Activated naive CD4-positive, alpha-beta T cell treated with anti-CD3 and anti-CD28 coated beads, Interleukin-2, amount 50 U/mL, for 24 hours (primary cell): ENCODE data around the gene ZNF316.
A peak's percentile ranks its signal among the peaks of the same experiment; 100 is the strongest.

ENCODE experiments used
- H3K27ac Mint-ChIP-seq: one replicate; pipeline ENCODE4 v1.8.0; 2021; ENCODE audit warnings: mild to moderate bottlenecking, mixed read lengths
- H3K27me3 Mint-ChIP-seq: one replicate; pipeline ENCODE4 v1.8.0; 2021; ENCODE audit warnings: mixed read lengths
- H3K36me3 Mint-ChIP-seq: one replicate; pipeline ENCODE4 v1.8.0; 2021; ENCODE audit warnings: mixed read lengths
- H3K4me1 Mint-ChIP-seq: one replicate; pipeline ENCODE4 v1.8.0; 2021; ENCODE audit warnings: mixed read lengths
- H3K4me3 Mint-ChIP-seq: one replicate; pipeline ENCODE4 v1.8.0; 2021; ENCODE audit warnings: mild to moderate bottlenecking, mixed read lengths
- H3K9me3 Mint-ChIP-seq: one replicate; pipeline ENCODE4 v1.8.0; 2021; ENCODE audit warnings: mixed read lengths

The ZNF316 gene

GRCh38 chr7:6636741-6637543 is at the start of gene ZNF316:
Gene ZNF316 (plus strand): TSS chr7:6637318. CDS start chr7:6642410, 5,092 bp downstream.
- H3K27me3 Mint-ChIP-seq = no peaks in the 10 kb centered on the region
- peak within 1 kb of the TSS; percentile 82 for H3K27ac Mint-ChIP-seq
- no peaks in the 10 kb centered on the region for H3K9me3 Mint-ChIP-seq
- H3K4me1 Mint-ChIP-seq = peaks cover 25% of the 10 kb centered on the region
- H3K4me3 Mint-ChIP-seq = peak within 1 kb of the TSS; percentile 88
- peaks cover 6% of the 10 kb centered on the region for H3K36me3 Mint-ChIP-seq

- Mint-ChIP-seq H3K9me3 (no peaks in the 10 kb centered on the region), H3K27ac (peak overlapping the region; percentile 70), H3K27me3 (no peaks in the 10 kb centered on the region), H3K4me1 (peaks cover 25% of the 10 kb centered on the region), H3K36me3 (peaks cover 17% of the 10 kb centered on the region), H3K4me3 (peak overlapping the region; percentile 15)
These were observed 48.6 kb upstream of the ZNF316 start for GRCh38 chr7:6588566-6588965.

- Mint-ChIP-seq H3K36me3 (peaks cover 17% of the 10 kb centered on the region), H3K9me3 (no peaks in the 10 kb centered on the region), H3K4me1 (peaks cover 25% of the 10 kb centered on the region), H3K27me3 (no peaks in the 10 kb centered on the region), H3K4me3 (peak overlapping the region; percentile 81), H3K27ac (peak overlapping the region; percentile 95)
These were observed 47.8 kb upstream of the ZNF316 start for GRCh38 chr7:6589151-6589828.

GRCh38 chr7:6589829-6590644 is 47.1 kb upstream of the ZNF316 start, which contains the start of gene INTS15:
Gene INTS15 (plus strand): TSS chr7:6590021. CDS start chr7:6590284, 263 bp downstream.
- Mint-ChIP-seq H3K27ac (peak within 1 kb of the TSS; percentile 96), H3K36me3 (peaks cover 17% of the 10 kb centered on the region), H3K4me1 (peaks cover 25% of the 10 kb centered on the region), H3K27me3 (no peaks in the 10 kb centered on the region), H3K4me3 (peak within 1 kb of the TSS; percentile 98), H3K9me3 (no peaks in the 10 kb centered on the region)

DNA sequence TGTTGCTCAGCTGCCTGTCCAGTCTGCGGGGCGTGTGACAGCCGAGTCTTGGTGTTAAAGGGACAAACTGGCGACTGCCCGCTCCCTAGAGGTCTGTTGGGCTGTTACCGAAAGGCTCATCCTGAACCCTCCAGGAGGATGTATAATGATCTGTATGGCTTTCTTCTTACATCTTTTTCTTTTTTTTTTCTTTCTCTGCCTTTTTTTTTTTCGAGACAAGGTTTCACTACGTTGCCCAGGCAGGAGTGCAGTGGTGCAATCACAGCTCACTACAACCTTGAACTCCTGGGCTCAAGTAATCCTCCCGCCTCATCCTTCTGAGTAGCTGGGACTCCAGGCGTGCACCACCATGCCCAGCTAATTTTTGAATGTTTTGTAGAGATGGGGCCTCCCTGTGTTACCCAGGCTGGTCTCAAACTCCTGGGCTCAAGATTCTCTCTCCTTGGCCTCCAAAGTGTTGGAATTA is 46.4 kb upstream of the ZNF316 start:
- Mint-ChIP-seq H3K27ac (peak overlapping the region; percentile 96), H3K4me3 (peak overlapping the region; percentile 98), H3K4me1 (peaks cover 25% of the 10 kb centered on the region), H3K36me3 (peaks cover 19% of the 10 kb centered on the region), H3K27me3 (no peaks in the 10 kb centered on the region), H3K9me3 (no peaks in the 10 kb centered on the region)

- Mint-ChIP-seq H3K36me3 (peaks cover 12% of the 10 kb centered on the region), H3K27me3 (no peaks in the 10 kb centered on the region), H3K4me1 (peaks cover 7% of the 10 kb centered on the region)
These were observed 37.0 kb upstream of the ZNF316 start for GRCh38 chr7:6600093-6600492.

GRCh38 chr7:6604458-6604857 is 32.7 kb upstream of the ZNF316 start:
- no peaks in the 10 kb centered on the region for H3K9me3 Mint-ChIP-seq
- peaks cover 3% of the 10 kb centered on the region for H3K36me3 Mint-ChIP-seq
- H3K27ac Mint-ChIP-seq = peak overlapping the region; percentile 60
- no peak overlapping the region for H3K4me3 Mint-ChIP-seq
- peaks cover 7% of the 10 kb centered on the region for H3K4me1 Mint-ChIP-seq
- H3K27me3 Mint-ChIP-seq = no peaks in the 10 kb centered on the region

More at GRCh38 chr7:6600093-6600492, 37.0 kb upstream of the ZNF316 start:
- H3K27ac Mint-ChIP-seq = no peak overlapping the region
- H3K4me3 Mint-ChIP-seq = no peak overlapping the region
- H3K9me3 Mint-ChIP-seq = no peaks in the 10 kb centered on the region

DNA sequence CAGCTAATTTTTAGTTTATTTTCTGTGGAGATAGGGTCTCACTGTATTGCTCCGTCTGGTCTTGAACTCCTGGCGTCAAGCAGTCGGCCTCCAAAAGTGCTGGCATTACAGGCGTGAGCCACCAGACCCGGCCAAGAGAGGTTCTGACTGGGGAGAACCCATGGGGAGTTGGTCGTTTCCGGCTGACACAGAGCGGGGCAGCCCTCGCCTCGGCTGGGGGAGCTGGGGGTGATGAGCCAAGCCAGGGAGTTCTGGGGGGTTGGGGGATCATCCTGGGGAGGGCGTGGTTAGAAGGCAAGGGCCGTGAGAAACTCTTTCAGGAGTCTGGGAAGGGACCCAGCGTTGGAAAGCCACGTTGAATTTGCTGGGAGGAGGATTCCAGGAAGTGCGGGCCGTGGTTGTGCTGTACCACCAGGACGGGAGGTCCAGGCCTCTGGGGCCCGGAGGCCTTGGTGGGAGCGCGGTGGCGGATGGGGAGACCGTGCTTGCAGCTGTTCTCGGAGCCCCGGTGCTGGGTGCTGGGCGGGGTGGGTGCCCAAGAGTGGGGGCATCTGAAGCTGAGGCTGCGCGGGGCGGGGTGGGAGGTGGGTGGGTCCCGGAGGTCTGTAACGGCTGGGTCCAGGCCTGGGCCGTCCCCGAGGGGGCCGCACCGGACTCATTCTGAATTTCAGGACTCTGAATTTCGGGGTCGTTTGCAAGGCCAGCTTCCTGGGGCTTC is 30.1 kb upstream of the ZNF316 start:
- Mint-ChIP-seq H3K4me1 (peaks cover 8% of the 10 kb centered on the region), H3K27me3 (no peaks in the 10 kb centered on the region), H3K9me3 (no peaks in the 10 kb centered on the region), H3K4me3 (no peak overlapping the region), H3K36me3 (no peaks in the 10 kb centered on the region), H3K27ac (no peak overlapping the region)

GRCh38 chr7:6607651-6608051 is 29.5 kb upstream of the ZNF316 start:
- no peaks in the 10 kb centered on the region for H3K9me3 Mint-ChIP-seq
- H3K27me3 Mint-ChIP-seq = no peaks in the 10 kb centered on the region
- H3K27ac Mint-ChIP-seq = no peak overlapping the region
- peaks cover 7% of the 10 kb centered on the region for H3K4me1 Mint-ChIP-seq
- H3K4me3 Mint-ChIP-seq = no peak overlapping the region
- H3K36me3 Mint-ChIP-seq = no peaks in the 10 kb centered on the region

- Mint-ChIP-seq H3K9me3 (no peaks in the 10 kb centered on the region), H3K36me3 (no peaks in the 10 kb centered on the region), H3K27me3 (no peaks in the 10 kb centered on the region), H3K27ac (no peak overlapping the region), H3K4me1 (peaks cover 7% of the 10 kb centered on the region), H3K4me3 (no peak overlapping the region)
These were observed 29.0 kb upstream of the ZNF316 start for GRCh38 chr7:6608081-6608480.

DNA sequence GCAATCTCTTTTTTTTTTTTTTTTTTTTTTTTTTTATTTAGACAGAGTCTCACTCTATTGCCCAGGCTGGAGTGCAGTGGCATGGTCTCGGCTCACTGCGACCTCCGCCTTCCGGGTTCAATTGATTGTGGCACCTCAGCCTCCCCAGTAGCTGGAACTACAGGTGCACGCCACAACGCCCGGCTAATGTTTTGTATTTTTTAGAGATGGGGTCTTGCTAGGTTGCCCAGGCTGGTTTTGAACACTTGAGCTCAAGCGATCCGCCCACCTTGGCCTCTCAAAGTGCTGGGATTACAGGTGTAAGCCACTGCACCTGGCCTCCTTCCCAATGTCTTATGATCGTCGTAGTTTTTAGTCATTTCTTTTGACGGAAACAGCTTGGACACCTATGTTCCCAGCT is 28.3 kb upstream of the ZNF316 start:
- H3K4me1 Mint-ChIP-seq = peaks cover 7% of the 10 kb centered on the region
- no peak overlapping the region for H3K27ac Mint-ChIP-seq
- H3K27me3 Mint-ChIP-seq = no peaks in the 10 kb centered on the region
- H3K9me3 Mint-ChIP-seq = no peaks in the 10 kb centered on the region
- no peak overlapping the region for H3K4me3 Mint-ChIP-seq
- no peaks in the 10 kb centered on the region for H3K36me3 Mint-ChIP-seq

- Mint-ChIP-seq H3K4me3 (no peak overlapping the region), H3K27ac (no peak overlapping the region), H3K27me3 (no peaks in the 10 kb centered on the region), H3K9me3 (no peaks in the 10 kb centered on the region), H3K36me3 (no peaks in the 10 kb centered on the region), H3K4me1 (peaks cover 16% of the 10 kb centered on the region)
These were observed 24.3 kb upstream of the ZNF316 start for GRCh38 chr7:6612819-6613218.

GRCh38 chr7:6613706-6614105 is 23.4 kb upstream of the ZNF316 start:
- no peaks in the 10 kb centered on the region for H3K9me3 Mint-ChIP-seq
- peak overlapping the region; percentile 60 for H3K4me3 Mint-ChIP-seq
- H3K36me3 Mint-ChIP-seq = no peaks in the 10 kb centered on the region
- no peaks in the 10 kb centered on the region for H3K27me3 Mint-ChIP-seq
- H3K4me1 Mint-ChIP-seq = peaks cover 20% of the 10 kb centered on the region
- peak overlapping the region; percentile 59 for H3K27ac Mint-ChIP-seq

DNA sequence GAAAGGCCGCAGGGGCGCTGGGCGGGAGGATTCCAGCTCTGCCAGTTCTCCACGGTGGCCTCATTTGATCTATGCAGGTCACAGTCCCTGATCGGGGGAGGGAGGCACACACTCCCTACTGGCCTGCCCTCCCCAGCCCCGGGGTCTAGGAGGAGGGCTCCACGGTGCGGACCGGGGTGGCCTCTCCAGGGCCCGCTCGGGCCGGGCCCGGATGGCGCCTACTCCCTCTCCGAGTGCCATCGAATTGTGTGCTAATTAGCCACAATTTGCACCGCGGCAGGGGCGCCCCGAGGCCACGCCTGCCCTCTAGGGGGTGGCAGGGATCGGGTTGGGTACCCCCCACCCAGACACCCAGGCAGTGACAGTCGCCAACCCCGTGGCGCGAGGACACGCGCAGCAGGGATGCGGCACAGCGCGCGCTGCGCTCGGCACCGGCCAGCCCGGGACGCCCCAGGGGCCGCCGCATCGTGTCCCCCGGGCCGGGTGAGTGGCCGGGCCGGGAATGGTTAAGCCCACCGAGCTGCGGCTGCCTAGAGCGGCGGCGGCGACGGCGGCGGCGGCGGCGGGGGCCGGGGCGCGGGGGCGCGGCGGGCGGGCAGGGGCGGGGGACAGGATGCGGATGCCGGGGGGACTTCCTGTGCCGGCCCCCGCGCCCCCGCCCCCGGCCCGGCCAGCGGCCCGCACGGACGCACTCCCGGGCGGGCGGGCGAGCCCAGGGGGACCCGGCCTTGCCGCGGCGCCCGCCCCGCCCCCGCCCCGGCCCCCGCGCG is 22.0 kb upstream of the ZNF316 start, which contains the start of gene ZNF853:
TSS of gene ZNF853 (plus strand) at position 658 of the 770 bp plus-strand sequence. CDS start 565 bp downstream, outside the sequence.
- H3K4me1 Mint-ChIP-seq = peaks cover 34% of the 10 kb centered on the region
- peak within 1 kb of the TSS; percentile 80 for H3K4me3 Mint-ChIP-seq
- H3K9me3 Mint-ChIP-seq = no peaks in the 10 kb centered on the region
- no peak within 1 kb of the TSS for H3K27ac Mint-ChIP-seq
- H3K27me3 Mint-ChIP-seq = no peaks in the 10 kb centered on the region
- no peaks in the 10 kb centered on the region for H3K36me3 Mint-ChIP-seq
